ENCODE measurements around the gene BEX1. TPM values are rescaled to one million over a fixed set of nuclear protein-coding genes. Genes with fewer than 3 reads are reported as not detected.

Gene BEX1
- polyA plus RNA-seq, 2 of the 4 experiments (the other 2 are of a cell fraction) = not detected

DNA sequence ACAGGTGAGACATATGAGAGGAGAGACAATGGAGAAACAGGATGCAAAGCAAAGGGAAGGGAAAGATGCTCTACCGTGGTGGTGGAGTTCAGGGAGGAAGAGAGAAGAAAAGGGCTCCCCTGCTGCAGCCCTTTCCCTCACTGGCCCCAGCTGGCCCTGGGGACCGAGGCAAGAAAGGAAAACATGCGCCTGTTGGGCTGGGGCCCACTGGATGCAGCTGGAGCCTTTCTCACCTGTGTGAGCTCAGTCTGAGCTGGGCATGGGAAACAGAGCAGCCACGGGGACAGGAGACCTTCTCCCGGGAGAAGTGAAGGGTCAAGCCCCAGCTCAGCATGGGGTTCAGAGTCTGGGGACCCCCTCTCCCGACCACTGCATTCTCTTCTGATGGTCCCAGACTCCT, 17.1 kb upstream of the BEX1 start:
- 8% methylated on average over 5 of the region's 6 CpGs for WGBS (ENCODE audit: missing lambda C conversion rate)
- no peak overlapping the region for H3K27ac ChIP-seq
- no peak for ATAC-seq
- FAIRE-seq = no peak
- ChIA-PET CTCF (no interaction called here), POLR2A (no interaction called here)
- no peak overlapping the region for H3K4me3 ChIP-seq
- no peak overlapping the region for H3K4me2 ChIP-seq
- no peaks in the 10 kb centered on the region for H3K9me3 ChIP-seq
- no peak for DNase-seq (ENCODE audit: low read depth in 1 of 2, low spot score in 1 of 2)
- TF ChIP-seq ESRRA (IDR thresholded peaks at IDR 0.05; ENCODE audit: borderline replicate concordance, low read length) (no peak), NPAS2 (CRISPR knock-in tag; IDR thresholded peaks at IDR 0.05; ENCODE audit: borderline replicate concordance) (no peak), FOXS1 (CRISPR knock-in tag; IDR thresholded peaks at IDR 0.05) (no peak), HEYL (CRISPR knock-in tag; IDR thresholded peaks at IDR 0.05) (no peak), PBX3 (IDR thresholded peaks at IDR 0.05) (no peak), CBX2 (IDR thresholded peaks at IDR 0.05; ENCODE audit: borderline replicate concordance, low read depth) (no peak), HOXB13 (CRISPR knock-in tag; IDR thresholded peaks at IDR 0.05; ENCODE audit: low read depth) (no peak), CEBPB (IDR thresholded peaks at IDR 0.05) (no peak), TFCP2L1 (CRISPR knock-in tag; IDR thresholded peaks at IDR 0.05) (no peak), POLR2AphosphoS2 (conservative IDR thresholded peaks at IDR 0.05; ENCODE audit: low read length) (no peak), EP300 (IDR thresholded peaks at IDR 0.05) (no peak), RNF2 (IDR thresholded peaks at IDR 0.05; ENCODE audit: borderline replicate concordance, low read depth) (no peak)
- TF ChIP-seq, protein P1, sequence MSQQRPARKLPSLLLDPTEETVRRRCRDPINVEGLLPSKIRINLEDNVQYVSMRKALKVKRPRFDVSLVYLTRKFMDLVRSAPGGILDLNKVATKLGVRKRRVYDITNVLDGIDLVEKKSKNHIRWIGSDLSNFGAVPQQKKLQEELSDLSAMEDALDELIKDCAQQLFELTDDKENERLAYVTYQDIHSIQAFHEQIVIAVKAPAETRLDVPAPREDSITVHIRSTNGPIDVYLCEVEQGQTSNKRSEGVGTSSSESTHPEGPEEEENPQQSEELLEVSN (IDR thresholded peaks at IDR 0.05; ENCODE audit: borderline replicate concordance, low read depth) = no peak
- TF ChIP-seq, protein P2, sequence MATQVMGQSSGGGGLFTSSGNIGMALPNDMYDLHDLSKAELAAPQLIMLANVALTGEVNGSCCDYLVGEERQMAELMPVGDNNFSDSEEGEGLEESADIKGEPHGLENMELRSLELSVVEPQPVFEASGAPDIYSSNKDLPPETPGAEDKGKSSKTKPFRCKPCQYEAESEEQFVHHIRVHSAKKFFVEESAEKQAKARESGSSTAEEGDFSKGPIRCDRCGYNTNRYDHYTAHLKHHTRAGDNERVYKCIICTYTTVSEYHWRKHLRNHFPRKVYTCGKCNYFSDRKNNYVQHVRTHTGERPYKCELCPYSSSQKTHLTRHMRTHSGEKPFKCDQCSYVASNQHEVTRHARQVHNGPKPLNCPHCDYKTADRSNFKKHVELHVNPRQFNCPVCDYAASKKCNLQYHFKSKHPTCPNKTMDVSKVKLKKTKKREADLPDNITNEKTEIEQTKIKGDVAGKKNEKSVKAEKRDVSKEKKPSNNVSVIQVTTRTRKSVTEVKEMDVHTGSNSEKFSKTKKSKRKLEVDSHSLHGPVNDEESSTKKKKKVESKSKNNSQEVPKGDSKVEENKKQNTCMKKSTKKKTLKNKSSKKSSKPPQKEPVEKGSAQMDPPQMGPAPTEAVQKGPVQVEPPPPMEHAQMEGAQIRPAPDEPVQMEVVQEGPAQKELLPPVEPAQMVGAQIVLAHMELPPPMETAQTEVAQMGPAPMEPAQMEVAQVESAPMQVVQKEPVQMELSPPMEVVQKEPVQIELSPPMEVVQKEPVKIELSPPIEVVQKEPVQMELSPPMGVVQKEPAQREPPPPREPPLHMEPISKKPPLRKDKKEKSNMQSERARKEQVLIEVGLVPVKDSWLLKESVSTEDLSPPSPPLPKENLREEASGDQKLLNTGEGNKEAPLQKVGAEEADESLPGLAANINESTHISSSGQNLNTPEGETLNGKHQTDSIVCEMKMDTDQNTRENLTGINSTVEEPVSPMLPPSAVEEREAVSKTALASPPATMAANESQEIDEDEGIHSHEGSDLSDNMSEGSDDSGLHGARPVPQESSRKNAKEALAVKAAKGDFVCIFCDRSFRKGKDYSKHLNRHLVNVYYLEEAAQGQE (IDR thresholded peaks at IDR 0.05) = no peak
- H3K4me1 ChIP-seq = no peaks in the 10 kb centered on the region

GRCh38 chrX:103073467-103073866, 9.5 kb upstream of the BEX1 start:
- ChIA-PET CTCF (no interaction called here), POLR2A (no interaction called here)
- ATAC-seq = no peak
- no peak overlapping the region for H3K4me3 ChIP-seq
- H3K9me3 ChIP-seq = no peaks in the 10 kb centered on the region
- H3K4me1 ChIP-seq = no peaks in the 10 kb centered on the region
- TF ChIP-seq HMGXB4 (CRISPR knock-in tag; IDR thresholded peaks at IDR 0.05; ENCODE audit: borderline replicate concordance) = no peak
- no peak for TF ChIP-seq HOXB13 (CRISPR knock-in tag; IDR thresholded peaks at IDR 0.05; ENCODE audit: low read depth)
- no peak for TF ChIP-seq NFE2L2 (conservative IDR thresholded peaks at IDR 0.05; ENCODE audit: low read length)
- TF ChIP-seq, protein P3, sequence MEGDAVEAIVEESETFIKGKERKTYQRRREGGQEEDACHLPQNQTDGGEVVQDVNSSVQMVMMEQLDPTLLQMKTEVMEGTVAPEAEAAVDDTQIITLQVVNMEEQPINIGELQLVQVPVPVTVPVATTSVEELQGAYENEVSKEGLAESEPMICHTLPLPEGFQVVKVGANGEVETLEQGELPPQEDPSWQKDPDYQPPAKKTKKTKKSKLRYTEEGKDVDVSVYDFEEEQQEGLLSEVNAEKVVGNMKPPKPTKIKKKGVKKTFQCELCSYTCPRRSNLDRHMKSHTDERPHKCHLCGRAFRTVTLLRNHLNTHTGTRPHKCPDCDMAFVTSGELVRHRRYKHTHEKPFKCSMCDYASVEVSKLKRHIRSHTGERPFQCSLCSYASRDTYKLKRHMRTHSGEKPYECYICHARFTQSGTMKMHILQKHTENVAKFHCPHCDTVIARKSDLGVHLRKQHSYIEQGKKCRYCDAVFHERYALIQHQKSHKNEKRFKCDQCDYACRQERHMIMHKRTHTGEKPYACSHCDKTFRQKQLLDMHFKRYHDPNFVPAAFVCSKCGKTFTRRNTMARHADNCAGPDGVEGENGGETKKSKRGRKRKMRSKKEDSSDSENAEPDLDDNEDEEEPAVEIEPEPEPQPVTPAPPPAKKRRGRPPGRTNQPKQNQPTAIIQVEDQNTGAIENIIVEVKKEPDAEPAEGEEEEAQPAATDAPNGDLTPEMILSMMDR (IDR thresholded peaks at IDR 0.05) = no peak
- no peak for TF ChIP-seq POLR2A (IDR thresholded peaks at IDR 0.05; ENCODE audit: low read length)
- no peak for TF ChIP-seq MYC (IDR thresholded peaks at IDR 0.05; ENCODE audit: borderline replicate concordance, low read length)
- TF ChIP-seq CHD2 (IDR thresholded peaks at IDR 0.05; ENCODE audit: low read length, partially characterized antibody) = no peak
- TF ChIP-seq CBX8 (IDR thresholded peaks at IDR 0.05) = no peak
- no peak for TF ChIP-seq GATA3 (IDR thresholded peaks at IDR 0.05; ENCODE audit: borderline replicate concordance)
- TF ChIP-seq ZNF302 (CRISPR knock-in tag; IDR thresholded peaks at IDR 0.05) = no peak
- TF ChIP-seq, protein P1 (IDR thresholded peaks at IDR 0.05; ENCODE audit: borderline replicate concordance, low read depth) = no peak
- TF ChIP-seq, protein P4, sequence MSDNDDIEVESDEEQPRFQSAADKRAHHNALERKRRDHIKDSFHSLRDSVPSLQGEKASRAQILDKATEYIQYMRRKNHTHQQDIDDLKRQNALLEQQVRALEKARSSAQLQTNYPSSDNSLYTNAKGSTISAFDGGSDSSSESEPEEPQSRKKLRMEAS (IDR thresholded peaks at IDR 0.05) = no peak
- FAIRE-seq = no peak
- no peak for DNase-seq (ENCODE audit: low read depth in 1 of 2, low spot score in 1 of 2)
- H3K27ac ChIP-seq = no peak overlapping the region
- no peak overlapping the region for H3K4me2 ChIP-seq
- WGBS (ENCODE audit: missing lambda C conversion rate) = 4% methylated on average over 5 of the region's 5 CpGs

Data from A549 (cell line).